HG03280 (cell line): ENCODE data around the gene MRS2.

Experiments used
- ATAC-seq: cut with Tn5 transposase; IDR thresholded peaks from one replicate; pipeline ENCODE4 v1.9.1; 2021; ENCODE audit warnings: mild to moderate bottlenecking, moderate library complexity; ENCODE audit not compliant: unreplicated experiment

The MRS2 gene

GRCh38 chr6:24460966-24461365 lies 58.2 kb downstream of the MRS2 start:
- no peak for ATAC-seq

- no peak for ATAC-seq
Measured at GRCh38 chr6:24464253-24465038, 61.7 kb downstream of the MRS2 start.

GRCh38 chr6:24469811-24470210 lies 67.1 kb downstream of the MRS2 start:
- ATAC-seq = no peak

- ATAC-seq = no peak
Measured at GRCh38 chr6:24472181-24472580, 69.4 kb downstream of the MRS2 start.
